Central memory CD8-positive, alpha-beta T cell (primary cell): Measurements from ENCODE around the gene CCDC43.

Source experiments
- ATAC-seq: fragments of 150-1000 bp; cut with Tn5 transposase; replicated peaks from 2 replicates; pipeline ENCODE4 v1.10.0; 2022; ENCODE audit warnings: mild to moderate bottlenecking, moderate FRiP score, moderate number of reproducible peaks; ENCODE audit not compliant: poor library complexity, severe bottlenecking; ENCODE audit errors: extremely low read depth
- DNase-seq, 2 donors: peaks; one replicate each; pipeline ENCODE4 v3.0.0; 2021; ENCODE audit warnings: low spot score in 2 of 2
- H3K27ac Mint-ChIP-seq: one replicate; pipeline ENCODE4 v1.8.0; 2022; ENCODE audit warnings: low read depth, mild to moderate bottlenecking, moderate library complexity, mixed read lengths
- H3K27me3 Mint-ChIP-seq: one replicate; pipeline ENCODE4 v1.8.0; 2022; ENCODE audit warnings: mixed read lengths
- H3K36me3 Mint-ChIP-seq: one replicate; pipeline ENCODE4 v1.8.0; 2022; ENCODE audit warnings: mild to moderate bottlenecking, moderate library complexity, mixed read lengths; ENCODE audit not compliant: insufficient read depth
- H3K4me1 Mint-ChIP-seq: one replicate; pipeline ENCODE4 v1.8.0; 2022; ENCODE audit warnings: mixed read lengths
- H3K4me3 Mint-ChIP-seq: one replicate; pipeline ENCODE4 v1.8.0; 2022; ENCODE audit warnings: mild to moderate bottlenecking, moderate library complexity, mixed read lengths
- H3K9me3 Mint-ChIP-seq: one replicate; pipeline ENCODE4 v1.8.0; 2022; ENCODE audit warnings: mixed read lengths

CCDC43 gene

DNA sequence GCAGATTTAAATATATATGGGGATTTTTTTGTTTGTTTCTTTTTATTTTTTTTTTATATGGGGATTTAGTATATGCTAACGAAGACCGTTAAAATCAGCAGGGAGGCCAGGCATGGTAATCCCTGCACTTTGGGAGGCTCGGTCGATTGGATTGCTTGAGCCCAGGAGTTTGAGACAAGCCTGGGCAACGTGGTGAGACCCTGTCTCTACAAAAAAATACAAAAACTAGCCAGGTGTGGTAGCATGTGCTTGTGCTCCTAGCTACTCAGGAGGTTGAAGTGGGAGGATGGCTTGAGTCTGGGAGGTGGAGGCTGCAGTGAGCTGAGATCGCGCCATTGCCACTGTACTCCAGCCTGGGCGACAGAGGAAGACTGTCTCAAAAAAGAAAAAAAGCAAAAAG is 55.6 kb downstream of the CCDC43 start:
- no peak overlapping the region for H3K4me3 Mint-ChIP-seq
- no peaks in the 10 kb centered on the region for H3K9me3 Mint-ChIP-seq
- H3K27ac Mint-ChIP-seq, result no peak overlapping the region
- no peaks in the 10 kb centered on the region for H3K4me1 Mint-ChIP-seq
- ATAC-seq (no peak), DNase-seq (no peak)
- H3K27me3 Mint-ChIP-seq, result peaks cover 39% of the 10 kb centered on the region
- peaks cover 2% of the 10 kb centered on the region for H3K36me3 Mint-ChIP-seq

DNA sequence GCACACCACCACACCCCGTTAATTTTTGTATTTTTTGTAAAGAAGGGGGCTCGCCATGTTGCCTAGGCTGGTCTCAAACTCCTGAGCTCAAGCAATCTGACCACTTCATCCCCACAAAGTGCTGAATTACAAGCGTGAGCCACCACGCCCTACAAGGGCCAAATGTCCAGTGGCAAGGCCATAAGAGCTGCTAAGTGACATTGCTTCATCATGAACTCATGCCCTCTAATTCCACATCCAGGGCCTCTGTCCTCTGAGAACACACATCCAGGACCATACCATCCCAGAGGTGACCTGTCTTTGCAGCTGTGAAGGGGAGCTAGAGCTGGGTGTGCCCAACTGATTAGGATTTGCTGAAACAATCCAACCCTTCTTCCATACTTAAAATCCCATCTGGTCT is 58.9 kb downstream of the CCDC43 start:
- no peaks in the 10 kb centered on the region for H3K4me1 Mint-ChIP-seq
- no peak for ATAC-seq
- no peak for DNase-seq
- peaks cover 59% of the 10 kb centered on the region for H3K27me3 Mint-ChIP-seq
- peaks cover 2% of the 10 kb centered on the region for H3K36me3 Mint-ChIP-seq
- H3K27ac Mint-ChIP-seq, result no peak overlapping the region
- no peak overlapping the region for H3K4me3 Mint-ChIP-seq
- no peaks in the 10 kb centered on the region for H3K9me3 Mint-ChIP-seq

DNA sequence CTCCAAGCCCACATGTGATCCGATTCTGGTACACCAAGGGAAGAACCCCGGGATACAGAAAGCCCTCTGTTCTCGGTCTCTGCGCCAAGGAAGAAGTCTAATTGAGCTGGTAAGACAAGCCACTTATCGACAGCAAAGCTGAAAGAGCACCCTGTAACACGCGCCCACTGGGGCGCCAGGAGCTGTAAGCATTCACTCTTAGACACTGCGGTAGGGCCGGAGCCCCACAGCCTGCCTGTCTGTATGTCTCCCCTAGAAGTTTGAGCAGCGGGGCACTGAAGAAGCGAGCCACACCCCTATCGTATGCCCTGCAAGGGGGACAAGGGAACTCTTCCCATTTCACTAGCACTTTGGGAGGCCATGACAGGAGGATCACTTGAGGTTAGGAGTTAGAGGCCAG is 60.3 kb downstream of the CCDC43 start:
- Mint-ChIP-seq H3K36me3 (peaks cover 2% of the 10 kb centered on the region), H3K4me3 (no peak overlapping the region), H3K27me3 (peaks cover 58% of the 10 kb centered on the region), H3K4me1 (no peaks in the 10 kb centered on the region), H3K27ac (no peak overlapping the region), H3K9me3 (no peaks in the 10 kb centered on the region)
- ATAC-seq (no peak), DNase-seq (no peak)

DNA sequence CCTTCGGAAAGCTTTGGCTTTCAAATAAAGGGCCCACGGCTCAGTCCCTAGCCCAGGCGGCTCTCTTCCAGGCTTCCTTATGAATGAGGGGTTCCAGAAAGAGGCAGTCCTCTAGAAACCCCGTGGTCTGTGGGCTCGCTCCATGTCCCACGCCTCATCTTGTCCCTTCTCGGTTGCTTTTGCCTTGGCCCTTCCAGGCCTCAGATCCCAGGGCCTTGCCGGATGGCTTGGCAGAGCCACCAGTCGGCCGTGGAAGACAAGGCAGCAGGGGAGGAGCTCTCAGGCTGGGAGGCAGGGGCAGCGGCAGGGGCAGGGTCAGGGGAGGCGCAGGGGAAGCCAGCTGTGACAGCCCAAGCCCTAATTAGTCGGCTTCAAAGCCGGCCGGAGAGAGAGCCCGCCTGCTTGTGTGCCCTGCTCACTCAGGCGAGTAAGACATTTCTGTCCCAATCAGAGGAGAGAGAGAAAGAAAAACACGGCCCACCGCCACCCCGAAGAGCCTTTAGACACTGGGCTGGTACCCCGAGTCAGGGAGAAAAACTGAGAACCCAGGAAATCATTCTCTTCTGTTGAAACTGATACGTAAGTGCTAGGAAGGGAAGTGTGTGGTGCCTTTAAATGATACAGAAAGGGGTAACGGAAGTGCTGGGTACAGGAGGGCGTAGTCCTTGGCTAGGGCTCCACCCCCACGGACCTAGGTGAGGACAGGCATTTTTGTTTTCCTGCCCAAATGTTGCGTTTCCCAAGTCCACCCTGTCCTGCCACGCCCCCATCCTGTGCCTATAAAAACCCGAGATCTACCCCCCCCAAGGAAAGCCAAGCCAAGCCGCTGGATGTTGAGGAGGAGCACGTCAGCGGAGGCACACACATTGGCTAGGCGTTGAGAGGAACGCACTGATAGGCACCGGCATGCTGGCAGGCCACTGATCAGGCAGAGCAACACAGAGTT is 61.1 kb downstream of the CCDC43 start:
- Mint-ChIP-seq H3K4me3 (no peak overlapping the region), H3K27me3 (peaks cover 50% of the 10 kb centered on the region), H3K27ac (no peak overlapping the region), H3K4me1 (no peaks in the 10 kb centered on the region), H3K36me3 (peaks cover 2% of the 10 kb centered on the region), H3K9me3 (no peaks in the 10 kb centered on the region)
- DNase-seq (no peak), ATAC-seq (no peak)

DNA sequence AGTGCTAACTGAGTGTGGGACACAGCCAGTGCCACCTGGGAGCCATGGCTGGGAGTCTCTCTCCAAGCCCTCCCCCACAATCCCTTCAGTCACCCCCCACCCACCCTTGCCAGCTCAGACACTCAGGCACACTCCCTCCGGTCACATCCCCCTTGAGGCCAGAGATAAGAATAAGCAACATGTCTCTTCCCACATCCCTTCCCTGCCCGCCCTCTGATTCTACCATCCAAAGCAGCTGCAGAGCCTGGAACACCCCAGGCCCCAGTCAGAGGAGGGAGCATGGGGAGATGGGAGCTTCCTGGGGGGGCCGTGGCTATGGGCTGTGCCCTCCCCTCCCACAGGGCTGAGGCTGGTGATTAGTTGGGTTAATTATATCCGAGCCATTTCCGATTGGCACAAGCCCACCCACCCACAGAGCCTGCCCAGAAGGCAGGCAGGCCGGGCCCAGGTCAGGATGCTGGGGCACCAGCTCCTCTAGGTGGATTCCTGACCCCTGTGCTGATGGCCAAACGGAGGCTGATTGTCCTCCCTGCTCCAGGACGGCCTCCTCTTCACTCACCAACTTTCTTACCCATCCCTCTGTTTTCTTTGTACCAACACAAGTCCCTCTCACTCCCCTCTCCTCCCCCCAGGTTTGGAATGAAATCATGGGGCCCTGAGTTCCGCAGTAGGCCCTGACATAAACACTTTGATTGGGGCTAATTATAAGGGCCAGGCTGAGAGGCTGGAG is 61.9 kb downstream of the CCDC43 start:
- Mint-ChIP-seq H3K36me3 (peaks cover 2% of the 10 kb centered on the region), H3K4me1 (no peaks in the 10 kb centered on the region), H3K27me3 (peaks cover 43% of the 10 kb centered on the region), H3K9me3 (no peaks in the 10 kb centered on the region), H3K27ac (no peak overlapping the region), H3K4me3 (no peak overlapping the region)
- ATAC-seq (no peak), DNase-seq (no peak)
